Tibial artery (tissue), 4 donors: ENCODE measurements around the gene PARD3B.

Source experiments
- DNase-seq, 2 donors: peaks; one replicate each; pipeline ENCODE4 v3.0.0-alpha.2; 2019
- H3K27ac ChIP-seq, 2 donors: fragments of 200-600 bp; sonication (generic) in 1 of 2; 1 replicate in 1 of 2; 2 replicates in 1 of 2; pipeline ENCODE4 v1.5.1; 2018 to 2019; ENCODE audit warnings: mild to moderate bottlenecking in 1 of 2
- H3K27me3 ChIP-seq, 2 donors: fragments of 200-600 bp; sonication (generic) in 1 of 2; one replicate each; pipeline versions ENCODE4 v1.5.1 to v1.6.0; 2016 to 2019
- H3K36me3 ChIP-seq, 3 donors: fragments of 200-600 bp; sonication (generic) in 2 of 3; one replicate each; pipeline ENCODE4 v1.5.1; 2016 to 2019; ENCODE audit warnings: mild to moderate bottlenecking in 2 of 3
- H3K4me1 ChIP-seq, 4 donors: fragments of 200-600 bp; sonication (generic) in 2 of 4; 1 replicate in 3 of 4; 2 replicates in 1 of 4; pipeline ENCODE4 v1.5.1; 2016 to 2019
- H3K4me3 ChIP-seq, 2 donors: fragments of 200-600 bp; sonication (generic) in 1 of 2; 1 replicate in 1 of 2; 2 replicates in 1 of 2; pipeline ENCODE4 v1.5.1; 2018 to 2019; ENCODE audit warnings: mild to moderate bottlenecking in 2 of 2
- H3K9me3 ChIP-seq, 3 donors: fragments of 200-600 bp; sonication (generic) in 1 of 3; one replicate each; pipeline ENCODE4 v1.5.1; 2016 to 2019
- CTCF ChIP-seq, 2 experiments: fragments of 200-600 bp in 1 of 2; fragments of 450-650 bp in 1 of 2; IDR thresholded peaks; one replicate each; pipeline ENCODE4 v1.5.1; 2017 to 2019; ENCODE audit warnings: antibody characterized with exemption in 2 of 2, mild to moderate bottlenecking in 1 of 2, moderate library complexity in 1 of 2
- intact Hi-C: fragments of 100-400 bp; cut with DNase I; formaldehyde crosslinking; loops from one replicate; pipeline ENCODE4 v1.15.0; 2023; ENCODE audit warnings: low total_unique reads

The PARD3B gene

GRCh38 chr2:204737296-204737695 is 192.0 kb downstream of the PARD3B start:
- intact Hi-C loops, result no loop called here
- Histone ChIP-seq H3K36me3 (no peaks in the 10 kb centered on the region), H3K4me3 (no peak overlapping the region), H3K27ac (no peak overlapping the region), H3K9me3 (peaks cover 0 to 14% (median 10%) of the 10 kb centered on the region in 3 donors), H3K4me1 (no peaks in the 10 kb centered on the region), H3K27me3 (no peaks in the 10 kb centered on the region)
- DNase-seq, result no peak
- no peak for TF ChIP-seq CTCF (IDR thresholded peaks at IDR 0.05)

GRCh38 chr2:204738721-204739120 is 193.4 kb downstream of the PARD3B start:
- no peak for DNase-seq

GRCh38 chr2:204743393-204743960 is 198.2 kb downstream of the PARD3B start:
- Histone ChIP-seq H3K4me1 (no peaks in the 10 kb centered on the region), H3K27ac (no peak overlapping the region), H3K27me3 (no peaks in the 10 kb centered on the region), H3K36me3 (no peaks in the 10 kb centered on the region), H3K4me3 (no peak overlapping the region), H3K9me3 (peaks cover 0 to 14% (median 5%) of the 10 kb centered on the region in 3 donors)
- no peak for DNase-seq
- intact Hi-C loops, result no loop called here
- TF ChIP-seq CTCF (IDR thresholded peaks at IDR 0.05), result no peak

More at GRCh38 chr2:204738721-204739120, 193.4 kb downstream of the PARD3B start:
- H3K9me3 ChIP-seq, result peaks cover 0 to 14% (median 10%) of the 10 kb centered on the region in 3 donors
- intact Hi-C loops, result no loop called here
- no peak overlapping the region for H3K4me3 ChIP-seq
- no peak overlapping the region for H3K27ac ChIP-seq
- no peaks in the 10 kb centered on the region for H3K36me3 ChIP-seq
- H3K27me3 ChIP-seq, result no peaks in the 10 kb centered on the region
- TF ChIP-seq CTCF (IDR thresholded peaks at IDR 0.05), result no peak
- no peaks in the 10 kb centered on the region for H3K4me1 ChIP-seq

GRCh38 chr2:204744506-204744905 is 199.2 kb downstream of the PARD3B start:
- no peak for TF ChIP-seq CTCF (IDR thresholded peaks at IDR 0.05)
- Histone ChIP-seq H3K27me3 (no peaks in the 10 kb centered on the region), H3K9me3 (peaks cover 0 to 13% (median 5%) of the 10 kb centered on the region in 3 donors), H3K4me3 (no peak overlapping the region), H3K4me1 (no peaks in the 10 kb centered on the region), H3K27ac (no peak overlapping the region), H3K36me3 (no peaks in the 10 kb centered on the region)
- intact Hi-C loops, result no loop called here
- DNase-seq, result no peak

GRCh38 chr2:204748286-204748685 is 203.0 kb downstream of the PARD3B start:
- no peaks in the 10 kb centered on the region for H3K4me1 ChIP-seq
- H3K27ac ChIP-seq, result no peak overlapping the region
- H3K4me3 ChIP-seq, result no peak overlapping the region
- no peak for DNase-seq
- H3K27me3 ChIP-seq, result no peaks in the 10 kb centered on the region
- no peak for TF ChIP-seq CTCF (IDR thresholded peaks at IDR 0.05)
- H3K36me3 ChIP-seq, result no peaks in the 10 kb centered on the region
- peaks cover 0 to 5% (median 0%) of the 10 kb centered on the region in 3 donors for H3K9me3 ChIP-seq
- intact Hi-C loops, result no loop called here

- Histone ChIP-seq H3K27ac (no peak overlapping the region), H3K4me3 (no peak overlapping the region), H3K9me3 (peaks cover 0 to 5% (median 0%) of the 10 kb centered on the region in 3 donors), H3K27me3 (no peaks in the 10 kb centered on the region), H3K36me3 (no peaks in the 10 kb centered on the region), H3K4me1 (no peaks in the 10 kb centered on the region)
- intact Hi-C loops, result no loop called here
- no peak for DNase-seq
- no peak for TF ChIP-seq CTCF (IDR thresholded peaks at IDR 0.05)
These were observed 204.0 kb downstream of the PARD3B start for GRCh38 chr2:204749319-204749718.
